Neuronal stem cell (in vitro differentiated cells): Measurements from ENCODE around the gene CREB3.

Experiments
- DNase-seq: peaks from one replicate; pipeline ENCODE4 v3.0.0-alpha.2; 2013; ENCODE audit warnings: low spot score
- H2AFZ ChIP-seq: one replicate; pipeline ENCODE4 v1.6.1; 2013; ENCODE audit warnings: mild to moderate bottlenecking, low read length, inconsistent platforms
- H2AK5ac ChIP-seq: 2 replicates; pipeline ENCODE4 v1.6.1; 2013; ENCODE audit warnings: low read depth, mild to moderate bottlenecking, inconsistent platforms, low read length, moderate library complexity, mixed read lengths
- H2BK120ac ChIP-seq: 2 replicates; pipeline ENCODE4 v1.6.1; 2013; ENCODE audit warnings: low read depth, mild to moderate bottlenecking, inconsistent platforms, low read length, moderate library complexity, mixed read lengths
- H2BK12ac ChIP-seq: one replicate; pipeline ENCODE4 v1.6.1; 2013; ENCODE audit warnings: low read length, inconsistent platforms
- H2BK15ac ChIP-seq: 2 replicates; pipeline ENCODE4 v1.6.1; 2013; ENCODE audit warnings: mild to moderate bottlenecking, low read length, inconsistent platforms, mixed read lengths
- H2BK5ac ChIP-seq: one replicate; pipeline ENCODE4 v1.6.1; 2013; ENCODE audit warnings: inconsistent platforms, mild to moderate bottlenecking, low read length, moderate library complexity
- H3K14ac ChIP-seq: one replicate; pipeline ENCODE4 v1.6.1; 2013; ENCODE audit warnings: low read length, inconsistent platforms
- H3K18ac ChIP-seq: 2 replicates; pipeline ENCODE4 v1.6.1; 2013; ENCODE audit warnings: low read length, inconsistent platforms
- H3K23ac ChIP-seq: 2 replicates; pipeline ENCODE4 v1.6.1; 2013; ENCODE audit warnings: low read depth, mild to moderate bottlenecking, mixed read lengths, low read length, inconsistent platforms; ENCODE audit not compliant: poor library complexity
- H3K27ac ChIP-seq: replicated peaks from 3 replicates; pipeline ENCODE4 v1.5.1; 2013; ENCODE audit warnings: low read length, inconsistent platforms
- H3K27me3 ChIP-seq, 3 experiments: 2 replicates each; pipeline ENCODE4 v1.6.1; 2013; ENCODE audit warnings: low read length in 3 of 3, mild to moderate bottlenecking in 2 of 3, inconsistent platforms in 1 of 3, low read depth in 1 of 3, mixed read lengths in 1 of 3, moderate library complexity in 1 of 3; ENCODE audit not compliant: control insufficient read depth in 3 of 3, insufficient read depth in 3 of 3
- H3K36me3 ChIP-seq, 2 donors: replicated peaks in 1 of 2; 2 replicates each; pipeline ENCODE4 v1.6.1; 2013; ENCODE audit warnings: low read length in 2 of 2; ENCODE audit not compliant: control insufficient read depth in 2 of 2, insufficient read depth in 2 of 2
- H3K4ac ChIP-seq: 2 replicates; pipeline ENCODE4 v1.6.1; 2013; ENCODE audit warnings: inconsistent platforms, mild to moderate bottlenecking, low read length, moderate library complexity
- H3K4me1 ChIP-seq, 2 donors: 1 replicate in 1 of 2; 2 replicates in 1 of 2; pipeline ENCODE4 v1.6.1; 2013; ENCODE audit warnings: low read length in 2 of 2, low read depth in 1 of 2; ENCODE audit not compliant: control insufficient read depth in 2 of 2, insufficient read depth in 1 of 2
- H3K4me2 ChIP-seq: one replicate; pipeline ENCODE4 v1.6.1; 2013; ENCODE audit warnings: mild to moderate bottlenecking, low read length, inconsistent platforms; ENCODE audit not compliant: insufficient read depth, poor library complexity, severe bottlenecking
- H3K4me3 ChIP-seq, 2 donors: 2 replicates each; pipeline ENCODE4 v1.5.1; 2013; ENCODE audit warnings: low read length in 2 of 2, mild to moderate bottlenecking in 2 of 2, inconsistent platforms in 1 of 2, moderate library complexity in 1 of 2
- H3K79me1 ChIP-seq: one replicate; pipeline ENCODE4 v1.6.1; 2013; ENCODE audit warnings: low read depth, mild to moderate bottlenecking, inconsistent platforms, low read length, moderate library complexity
- H3K9ac ChIP-seq: one replicate; pipeline ENCODE4 v1.6.1; 2013; ENCODE audit warnings: mild to moderate bottlenecking, low read depth, low read length, inconsistent platforms; ENCODE audit not compliant: poor library complexity
- H3K9me3 ChIP-seq, 2 donors: replicated peaks in 1 of 2; 2 replicates each; pipeline versions ENCODE3 to v1.6.1; 2013; ENCODE audit warnings: low read length in 2 of 2, mild to moderate bottlenecking in 2 of 2, inconsistent platforms in 1 of 2, low read depth in 1 of 2, mixed read lengths in 1 of 2, moderate library complexity in 1 of 2; ENCODE audit not compliant: control insufficient read depth in 2 of 2, insufficient read depth in 1 of 2
- H4K8ac ChIP-seq: one replicate; pipeline ENCODE4 v1.6.1; 2013; ENCODE audit warnings: low read depth, mild to moderate bottlenecking, inconsistent platforms, low read length, moderate library complexity
- H4K91ac ChIP-seq: one replicate; pipeline ENCODE4 v1.6.1; 2013; ENCODE audit warnings: low read length, low read depth, mild to moderate bottlenecking, inconsistent platforms; ENCODE audit not compliant: poor library complexity
- WGBS, 2 donors: extraction: QIAGEN DNeasy Blood & Tissue Kit; methylation state at CpG; one replicate each; pipeline ENCODE4 v1.1.7; 2013; ENCODE audit warnings: missing lambda C conversion rate in 2 of 2, mixed read lengths in 1 of 2; ENCODE audit not compliant: insufficient read length in 2 of 2, insufficient replicate concordance in 1 of 2; ENCODE audit errors: extremely low coverage in 2 of 2; 5-methylcytosine and 5-hydroxymethylcytosine counted together

The CREB3 gene

DNA sequence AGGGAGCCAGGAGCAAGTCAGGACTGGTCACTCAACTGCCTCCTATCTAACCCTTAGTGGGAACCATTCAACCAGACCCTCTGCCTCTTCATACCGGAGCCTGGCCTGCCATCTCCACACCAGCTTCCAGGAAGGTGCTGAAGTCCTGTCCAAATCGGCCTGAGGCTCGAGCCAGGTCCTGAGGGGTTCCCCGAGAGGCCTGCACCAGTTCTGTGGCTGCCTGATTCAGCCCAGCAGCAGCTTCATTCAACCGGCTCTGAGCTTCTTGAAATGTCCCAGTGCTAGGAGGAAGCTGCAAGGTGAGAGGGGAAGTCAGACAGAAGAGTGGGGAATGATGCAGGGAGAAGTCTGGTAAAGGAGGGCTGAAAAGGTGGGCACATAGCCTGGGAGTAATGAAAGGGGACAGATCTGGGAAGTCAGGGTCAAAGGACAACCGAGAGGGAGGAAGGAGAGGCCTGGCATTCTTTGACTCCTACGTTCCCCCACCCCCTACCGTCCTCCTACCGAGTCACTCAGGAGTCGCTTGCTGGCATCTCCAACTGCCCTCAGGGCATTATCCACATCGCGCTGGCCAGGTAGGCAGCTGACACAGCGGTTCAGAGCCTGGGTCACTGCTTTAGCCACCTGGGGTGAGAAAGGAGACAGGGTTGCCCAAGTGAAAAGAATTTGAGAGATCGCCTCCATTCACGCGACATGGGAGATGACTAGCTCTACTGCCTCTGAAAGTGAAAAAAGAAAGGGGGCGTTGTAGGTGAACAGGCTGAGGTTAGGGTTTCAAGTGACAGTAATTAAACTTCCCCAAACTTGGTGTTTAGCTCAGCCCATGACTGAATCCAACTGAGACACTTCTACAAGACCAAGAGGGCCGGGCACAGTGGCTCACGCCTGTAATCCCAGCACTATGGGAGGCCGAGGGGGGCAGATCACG, 20.7 kb upstream of the CREB3 start:
- peaks cover 2% of the 10 kb centered on the region for H3K79me1 ChIP-seq
- peak overlapping the region; percentile 78 for H2BK5ac ChIP-seq
- no peak overlapping the region for H2BK120ac ChIP-seq
- WGBS, 2 donors = no CpG with 5 or more reads among the region's 21 CpGs
- no peaks in the 10 kb centered on the region for H3K27me3 ChIP-seq
- H3K4me1 ChIP-seq = no peaks in the 10 kb centered on the region
- no peak overlapping the region for H3K4me3 ChIP-seq
- H4K91ac ChIP-seq = no peak overlapping the region
- no peak overlapping the region for H3K4ac ChIP-seq
- no peak overlapping the region for H2AFZ ChIP-seq
- peaks cover 69 to 94% of the 10 kb centered on the region in 2 donors for H3K36me3 ChIP-seq
- H2BK12ac ChIP-seq = no peak overlapping the region
- H2BK15ac ChIP-seq = no peak overlapping the region
- no peak overlapping the region for H3K4me2 ChIP-seq
- no peak overlapping the region for H3K14ac ChIP-seq
- H3K23ac ChIP-seq = no peak overlapping the region
- H3K18ac ChIP-seq = no peak overlapping the region
- no peak overlapping the region for H3K27ac ChIP-seq
- no peak overlapping the region for H3K9ac ChIP-seq
- no peak for DNase-seq
- H2AK5ac ChIP-seq = no peak overlapping the region
- no peaks in the 10 kb centered on the region for H3K9me3 ChIP-seq
- H4K8ac ChIP-seq = no peak overlapping the region

DNA sequence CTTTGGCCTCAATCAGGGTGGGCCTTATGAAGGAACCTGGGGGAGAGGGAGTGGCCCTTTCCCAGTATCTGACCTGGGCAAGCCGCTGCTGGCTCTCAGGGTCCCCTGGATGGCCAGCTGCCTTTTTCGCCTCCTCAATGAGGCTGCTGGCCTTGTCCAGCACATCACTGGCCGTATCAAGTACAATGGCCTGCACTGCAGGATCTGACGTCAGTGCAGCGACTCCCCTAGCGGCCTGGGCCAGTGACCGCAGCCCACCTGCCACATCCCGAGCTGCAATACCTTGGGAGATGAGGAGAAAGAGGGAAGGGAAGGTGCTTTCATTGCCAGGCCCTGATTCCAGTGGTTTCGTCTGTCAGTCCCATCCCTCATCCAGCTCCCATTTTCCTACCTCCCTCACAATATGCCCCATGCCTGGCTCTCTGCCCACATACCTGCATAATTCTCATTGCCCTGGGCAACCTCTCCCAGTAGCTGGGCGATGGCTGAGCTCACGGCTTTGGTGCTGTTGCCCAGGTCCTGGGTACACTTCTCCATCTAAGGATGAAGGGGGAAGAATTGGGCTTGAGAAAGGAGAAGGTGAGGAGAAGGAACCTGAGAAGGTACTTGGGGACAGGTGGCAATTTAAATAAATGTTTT, 19.6 kb upstream of the CREB3 start:
- Histone ChIP-seq H3K4me3 (no peak overlapping the region), H3K9ac (no peak overlapping the region), H2BK12ac (no peak overlapping the region)

DNA sequence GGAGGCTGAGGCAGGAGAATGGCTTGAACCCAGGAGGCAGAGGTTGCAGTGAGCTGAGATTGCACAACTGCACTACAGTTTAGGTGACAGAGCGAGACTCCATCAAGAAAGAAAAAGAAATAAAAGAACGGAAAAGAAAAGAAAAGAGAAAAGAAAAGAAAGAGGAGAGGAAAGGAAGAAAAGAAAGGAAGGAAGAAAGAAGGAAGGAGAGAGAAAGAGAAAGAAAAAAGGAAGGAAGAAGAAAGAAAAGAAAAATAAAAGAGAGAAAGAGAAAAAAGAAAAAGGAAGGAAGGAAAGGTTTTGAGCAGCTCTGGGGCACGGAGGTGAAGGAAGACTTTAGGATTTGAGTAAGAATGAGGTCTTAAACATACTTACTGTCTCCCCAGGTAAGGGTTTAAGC, 18.9 kb upstream of the CREB3 start:
- H2BK120ac ChIP-seq = no peak overlapping the region
- H3K4ac ChIP-seq = no peak overlapping the region
- no peaks in the 10 kb centered on the region for H3K9me3 ChIP-seq
- no peak overlapping the region for H4K91ac ChIP-seq
- peaks cover 2% of the 10 kb centered on the region for H3K79me1 ChIP-seq
- H3K27me3 ChIP-seq = no peaks in the 10 kb centered on the region
- H2BK12ac ChIP-seq = no peak overlapping the region
- no peak overlapping the region for H3K4me3 ChIP-seq
- H3K18ac ChIP-seq = no peak overlapping the region
- no peak for DNase-seq
- no peaks in the 10 kb centered on the region for H3K4me1 ChIP-seq
- no peak overlapping the region for H2AFZ ChIP-seq
- WGBS, 2 donors = no CpG with 5 or more reads among the region's 3 CpGs
- H3K23ac ChIP-seq = no peak overlapping the region
- no peak overlapping the region for H3K9ac ChIP-seq
- H2BK15ac ChIP-seq = no peak overlapping the region
- no peak overlapping the region for H3K14ac ChIP-seq
- H2AK5ac ChIP-seq = no peak overlapping the region
- peaks cover 70 to 94% of the 10 kb centered on the region in 2 donors for H3K36me3 ChIP-seq
- no peak overlapping the region for H4K8ac ChIP-seq
- H3K27ac ChIP-seq = no peak overlapping the region
- no peak overlapping the region for H3K4me2 ChIP-seq
- H2BK5ac ChIP-seq = no peak overlapping the region

More for the DNA sequence above, 19.6 kb upstream of the CREB3 start:
- H2AFZ ChIP-seq = no peak overlapping the region
- DNase-seq = no peak
- no peak overlapping the region for H2AK5ac ChIP-seq
- H2BK15ac ChIP-seq = no peak overlapping the region
- no peak overlapping the region for H4K8ac ChIP-seq
- H3K4ac ChIP-seq = no peak overlapping the region
- no peak overlapping the region for H2BK120ac ChIP-seq
- H3K18ac ChIP-seq = no peak overlapping the region
- no peak overlapping the region for H4K91ac ChIP-seq
- H3K9me3 ChIP-seq = no peaks in the 10 kb centered on the region
- no CpG with 5 or more reads among the region's 11 CpGs for WGBS, 2 donors
- H3K23ac ChIP-seq = no peak overlapping the region
- no peak overlapping the region for H3K4me2 ChIP-seq
- H3K79me1 ChIP-seq = peaks cover 2% of the 10 kb centered on the region
- H3K14ac ChIP-seq = no peak overlapping the region
- H3K4me1 ChIP-seq = no peaks in the 10 kb centered on the region
- H3K36me3 ChIP-seq = peaks cover 69 to 94% of the 10 kb centered on the region in 2 donors
- no peak overlapping the region for H3K27ac ChIP-seq
- H3K27me3 ChIP-seq = no peaks in the 10 kb centered on the region
- no peak overlapping the region for H2BK5ac ChIP-seq

DNA sequence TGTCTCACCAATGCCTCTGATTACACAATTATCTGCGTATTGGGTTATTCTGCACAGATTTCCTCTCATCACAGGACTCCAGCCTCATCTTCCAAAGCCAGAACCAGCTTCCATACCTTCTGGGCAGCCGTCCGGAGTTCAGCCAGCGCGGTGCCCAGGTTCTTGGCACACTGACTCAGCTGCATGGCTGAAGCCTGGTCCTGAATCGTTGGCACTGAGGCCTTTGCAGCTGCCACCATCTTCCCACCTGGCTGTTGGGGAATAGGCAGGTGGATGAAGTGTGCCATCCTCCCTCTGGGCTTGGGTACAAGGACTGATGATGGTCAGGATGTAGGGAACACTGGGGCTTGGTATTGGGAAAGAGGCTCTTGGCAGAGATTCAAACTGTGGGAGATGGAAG, 18.3 kb upstream of the CREB3 start:
- Histone ChIP-seq H2BK15ac (no peak overlapping the region), H2BK5ac (no peak overlapping the region), H3K27ac (no peak overlapping the region), H2AK5ac (no peak overlapping the region), H2BK12ac (no peak overlapping the region), H3K23ac (no peak overlapping the region), H3K4me3 (no peak overlapping the region), H3K4me1 (no peaks in the 10 kb centered on the region), H3K9ac (no peak overlapping the region), H4K91ac (no peak overlapping the region), H4K8ac (no peak overlapping the region), H3K4ac (no peak overlapping the region), H3K18ac (no peak overlapping the region), H2AFZ (no peak overlapping the region), H3K27me3 (no peaks in the 10 kb centered on the region), H3K14ac (no peak overlapping the region), H2BK120ac (no peak overlapping the region), H3K4me2 (no peak overlapping the region), H3K79me1 (peaks cover 2% of the 10 kb centered on the region), H3K9me3 (no peaks in the 10 kb centered on the region), H3K36me3 (peaks cover 75 to 94% of the 10 kb centered on the region in 2 donors)
- WGBS, 2 donors = no CpG with 5 or more reads among the region's 6 CpGs
- DNase-seq = no peak
